Left lobe of liver (tissue), 2 donors: ENCODE results near the gene LRRC8C. TPM values are rescaled to one million over a fixed set of nuclear protein-coding genes. Genes with fewer than 3 reads are reported as not detected.
A peak's percentile ranks its signal among the peaks of the same experiment; 100 is the strongest.
"Not testable (repeated sequence)": the region's sequence is repeated elsewhere in the genome, so short reads cannot be mapped to it uniquely, and the experiment has no call there.

Experiments
- ATAC-seq: fragments of 200-7000 bp; cut with Tn5 transposase; one replicate; pipeline ENCODE4 v1.9.1; 2020; ENCODE audit warnings: mild to moderate bottlenecking, moderate library complexity
- DNase-seq: peaks from one replicate; pipeline ENCODE4 v3.0.0-alpha.2; 2020; ENCODE audit warnings: low spot score
- total RNA-seq: library from RNA; stranded (reverse); gene quantifications from one replicate; pipeline ENCODE4 v1.2.1, GENCODE V29; 2021
- donor health status: DM: no; HTN: no; CAD: no; lungs with moderate emphysema.
- donor health status: DM: no; HTN: yes; CAD: no.

The LRRC8C gene
- total RNA-seq, 1 donor from 2014 or later = 0.73 TPM

- ATAC-seq (no peak), DNase-seq (no peak)
These were observed 68.9 kb downstream of the LRRC8C start for GRCh38 chr1:89701746-89702241.

DNA sequence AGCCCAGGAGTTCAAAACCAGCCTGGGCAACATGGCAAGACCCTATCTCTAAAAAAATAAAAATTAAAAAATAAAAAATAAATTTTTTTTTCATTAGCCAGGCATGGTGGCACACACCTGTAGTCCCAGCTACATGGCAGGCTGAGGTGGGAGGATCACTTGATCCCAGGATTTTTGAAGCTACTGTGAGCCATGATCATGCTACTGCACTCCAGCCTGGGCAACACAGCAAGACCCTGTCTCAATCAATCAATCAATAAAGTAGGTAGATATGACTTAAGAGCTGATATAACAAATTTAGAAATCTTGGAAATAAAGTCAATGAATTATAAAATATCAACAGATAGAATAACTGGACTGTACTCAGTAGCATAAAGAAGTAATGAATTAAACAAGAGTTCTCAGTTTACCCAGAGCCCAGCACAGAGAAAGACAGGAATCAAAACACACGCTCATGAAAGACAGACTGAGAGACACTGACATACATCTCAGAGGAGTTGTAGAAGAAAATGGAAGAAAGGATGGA is 69.7 kb downstream of the LRRC8C start:
- DNase-seq (no peak), ATAC-seq (no peak)

GRCh38 chr1:89703469-89703868 is 70.5 kb downstream of the LRRC8C start:
- no peak for ATAC-seq

GRCh38 chr1:89704014-89704413 is 71.1 kb downstream of the LRRC8C start:
- no peak for ATAC-seq
- DNase-seq = no peak

More at GRCh38 chr1:89703469-89703868, 70.5 kb downstream of the LRRC8C start:
- DNase-seq = no peak

- ATAC-seq, DNase-seq: not testable (repeated sequence)
These were observed 72.0 kb downstream of the LRRC8C start for GRCh38 chr1:89704885-89705284.

GRCh38 chr1:89705901-89706699 is 73.2 kb downstream of the LRRC8C start:
- no peak for ATAC-seq
- DNase-seq = no peak

DNA sequence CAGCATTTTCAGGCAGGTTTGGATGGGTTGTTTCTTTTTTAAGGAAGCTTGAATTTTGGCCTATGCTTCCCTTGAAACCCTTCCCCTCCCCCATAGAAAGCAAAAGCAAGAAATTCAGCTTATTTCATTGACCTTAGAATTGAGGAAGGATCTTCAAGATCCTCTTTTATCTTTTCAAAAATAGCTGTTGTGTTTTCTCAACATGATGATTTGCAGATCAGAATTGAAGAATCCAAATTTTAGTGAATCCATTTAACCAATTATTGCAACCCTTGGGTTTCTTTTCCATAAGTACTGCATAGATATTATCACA is 73.7 kb downstream of the LRRC8C start:
- ATAC-seq (no peak), DNase-seq (no peak)

DNA sequence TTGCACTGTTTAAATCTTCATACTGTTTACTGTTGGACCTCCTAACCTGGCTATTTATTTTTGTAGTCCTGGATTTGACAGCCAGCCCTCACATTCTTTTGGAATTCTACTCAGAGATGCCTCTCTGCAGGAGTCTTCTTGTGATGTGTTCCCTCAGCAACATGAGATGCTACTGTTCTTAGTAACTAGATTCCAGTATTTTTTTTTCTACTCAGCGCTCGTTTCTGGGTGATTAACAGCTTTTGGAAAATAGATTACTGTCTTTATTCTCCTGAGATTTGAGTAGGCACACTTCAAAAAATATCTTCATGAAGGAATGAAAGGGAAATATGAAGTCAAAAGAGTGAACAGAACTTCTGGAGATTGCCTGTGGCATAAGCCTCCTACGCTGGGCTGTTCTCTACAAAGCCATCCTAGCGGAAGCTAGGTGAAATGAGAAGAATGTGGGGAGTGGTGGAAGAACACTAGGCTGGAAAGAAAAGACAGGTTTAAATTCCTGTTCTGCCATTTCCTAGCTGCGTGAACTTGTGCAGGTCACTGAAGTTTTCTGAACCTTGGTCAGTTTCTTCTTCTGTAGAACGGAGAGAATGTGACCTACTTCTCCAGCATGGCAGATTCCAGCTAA is 75.9 kb downstream of the LRRC8C start:
- ATAC-seq (no peak), DNase-seq (no peak)

- ATAC-seq = no peak
- no peak for DNase-seq
These were observed 77.7 kb downstream of the LRRC8C start for GRCh38 chr1:89710498-89711139.

GRCh38 chr1:89711140-89711778 is 78.3 kb downstream of the LRRC8C start:
- no peak for DNase-seq
- ATAC-seq = no peak

- no peak for DNase-seq
- no peak for ATAC-seq
These were observed 79.5 kb downstream of the LRRC8C start for GRCh38 chr1:89712420-89712819.

GRCh38 chr1:89715677-89716076 is 82.8 kb downstream of the LRRC8C start:
- no peak for ATAC-seq
- no peak for DNase-seq

GRCh38 chr1:89719502-89720306 is 86.8 kb downstream of the LRRC8C start:
- DNase-seq = no peak
- no peak for ATAC-seq

DNA sequence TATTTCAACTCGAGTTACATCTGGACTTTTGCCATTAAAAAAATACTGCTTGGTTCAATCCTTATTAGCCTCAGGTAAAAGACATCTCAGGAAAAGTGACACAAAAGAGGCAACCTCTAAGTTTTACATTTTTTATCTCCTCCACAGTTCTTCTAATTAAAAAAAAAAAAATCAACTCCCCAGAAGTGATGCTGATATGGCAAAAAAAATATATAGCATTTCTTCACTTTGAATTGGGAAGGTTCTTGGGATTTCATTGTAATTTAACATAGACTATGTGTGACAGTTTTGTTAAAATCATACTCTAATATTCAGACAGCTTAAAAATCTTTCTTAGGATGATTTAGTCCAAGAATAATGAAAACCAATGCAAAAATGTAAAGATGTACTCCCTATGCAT is 87.9 kb downstream of the LRRC8C start:
- ATAC-seq (no peak), DNase-seq (no peak)

DNA sequence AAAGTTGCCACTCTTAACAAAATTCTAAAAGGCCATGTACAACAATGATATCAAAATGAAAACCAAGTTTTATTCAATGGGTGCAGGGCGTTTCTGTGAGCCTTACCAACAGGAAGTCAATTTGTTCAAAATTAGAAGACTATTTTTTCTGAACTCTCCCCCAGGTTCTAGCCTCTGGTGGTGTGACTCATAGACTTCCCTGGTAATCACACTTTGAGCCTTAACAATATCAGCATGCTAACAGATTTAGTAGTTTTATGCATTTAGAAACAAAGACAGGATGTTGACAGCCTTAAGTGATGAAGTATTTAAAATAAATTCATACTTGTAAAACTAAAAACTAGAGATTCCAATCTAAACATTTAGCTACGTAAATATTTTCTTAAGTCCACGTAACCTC is 88.4 kb downstream of the LRRC8C start:
- DNase-seq = no peak
- no peak for ATAC-seq

GRCh38 chr1:89723144-89723543 is 90.2 kb downstream of the LRRC8C start:
- ATAC-seq = no peak
- no peak for DNase-seq

GRCh38 chr1:89723863-89724262 is 90.9 kb downstream of the LRRC8C start:
- DNase-seq (no peak), ATAC-seq (no peak)

GRCh38 chr1:89724369-89725010 is 91.6 kb downstream of the LRRC8C start:
- DNase-seq (no peak), ATAC-seq (peak; percentile 41)

DNA sequence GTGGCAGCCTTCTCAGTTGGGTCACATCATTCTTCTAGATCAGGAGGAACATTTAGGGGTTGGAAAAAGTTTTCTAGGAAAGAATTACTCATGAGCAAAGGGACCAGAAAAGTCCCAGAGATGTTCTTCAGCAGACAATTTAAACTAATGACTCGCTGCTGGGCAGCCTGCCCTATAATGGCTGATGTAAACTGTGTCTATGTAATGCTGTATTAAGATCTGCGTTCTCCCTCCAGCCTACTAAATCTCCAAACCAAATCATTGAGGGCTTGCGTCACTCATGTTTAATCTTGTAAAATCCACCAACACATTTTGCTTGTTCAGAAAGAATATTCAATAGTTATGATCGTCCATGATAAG is 92.1 kb downstream of the LRRC8C start:
- no peak for DNase-seq
- no peak for ATAC-seq

GRCh38 chr1:89725631-89726030 is 92.7 kb downstream of the LRRC8C start:
- no peak for ATAC-seq
- DNase-seq = no peak
